Loucy (cell line): Measurements from ENCODE around the gene PROC.

Experiments used
- H2AFZ ChIP-seq: fragments of 200-600 bp; sonication (generic); 2 replicates; pipeline ENCODE4 v1.6.0; 2016; ENCODE audit warnings: antibody characterized with exemption, mild to moderate bottlenecking, low read length, moderate library complexity
- H3F3A ChIP-seq: fragments of 200-600 bp; 2 replicates; pipeline ENCODE4 v1.6.0; 2016; ENCODE audit warnings: antibody characterized with exemption, low read depth, mild to moderate bottlenecking
- H3K27me3 ChIP-seq: fragments of 200-600 bp; sonication (generic); 2 replicates; pipeline ENCODE4 v1.6.1; 2014; ENCODE audit warnings: low read length, mild to moderate bottlenecking; ENCODE audit not compliant: insufficient read depth, poor library complexity, severe bottlenecking
- H3K36me3 ChIP-seq: fragments of 200-600 bp; sonication (generic); 2 replicates; pipeline ENCODE4 v1.6.1; 2016; ENCODE audit warnings: low read length; ENCODE audit not compliant: insufficient read depth
- H3K4me1 ChIP-seq: fragments of 200-600 bp; sonication (generic); 2 replicates; pipeline ENCODE4 v1.5.1; 2014; ENCODE audit warnings: low read length, mild to moderate bottlenecking; ENCODE audit not compliant: insufficient read depth, poor library complexity, severe bottlenecking
- H3K4me2 ChIP-seq: fragments of 200-600 bp; sonication (generic); 2 replicates; pipeline ENCODE4 v1.6.0; 2014; ENCODE audit warnings: antibody characterized with exemption, low read length, low read depth, mild to moderate bottlenecking; ENCODE audit not compliant: poor library complexity, severe bottlenecking
- H3K4me3 ChIP-seq: fragments of 200-600 bp; sonication (generic); 2 replicates; pipeline ENCODE4 v1.5.1; 2014; ENCODE audit warnings: low read length, mild to moderate bottlenecking, mixed read lengths; ENCODE audit not compliant: poor library complexity, severe bottlenecking
- H3K79me2 ChIP-seq: fragments of 200-600 bp; sonication (generic); 2 replicates; pipeline ENCODE4 v1.6.1; 2014; ENCODE audit warnings: low read length; ENCODE audit not compliant: insufficient read depth
- H3K9ac ChIP-seq: fragments of 200-600 bp; sonication (generic); 2 replicates; pipeline ENCODE4 v1.6.0; 2014; ENCODE audit warnings: mild to moderate bottlenecking, low read depth, low read length, moderate library complexity; ENCODE audit not compliant: poor library complexity, severe bottlenecking
- H3K9me2 ChIP-seq: fragments of 200-600 bp; sonication (generic); replicated peaks from 2 replicates; pipeline ENCODE4 v1.6.1; 2016; ENCODE audit warnings: low read depth, low read length, mixed read lengths
- H3K9me3 ChIP-seq: fragments of 200-600 bp; sonication (generic); 2 replicates; pipeline ENCODE4 v1.6.1; 2014; ENCODE audit warnings: mild to moderate bottlenecking, antibody characterized with exemption, low read length, low read depth; ENCODE audit not compliant: insufficient read depth
- H4K20me1 ChIP-seq: fragments of 200-600 bp; sonication (generic); 2 replicates; pipeline ENCODE4 v1.6.0; 2014; ENCODE audit warnings: antibody characterized with exemption, low read length, mild to moderate bottlenecking; ENCODE audit not compliant: insufficient read depth, poor library complexity, severe bottlenecking
- EZH2phosphoT487 ChIP-seq: fragments of 200-600 bp; IDR thresholded peaks from 2 replicates; pipeline ENCODE4 v1.6.1; 2018; ENCODE audit warnings: antibody characterized with exemption, mild to moderate bottlenecking, moderate library complexity, borderline replicate concordance
- TF ChIP-seq, protein P1 (sequence below): fragments of 200-600 bp; sonication (generic); conservative IDR thresholded peaks from 2 replicates; pipeline ENCODE4 v1.5.1; 2014; ENCODE audit warnings: mild to moderate bottlenecking, antibody characterized with exemption, low read length

PROC gene

DNA sequence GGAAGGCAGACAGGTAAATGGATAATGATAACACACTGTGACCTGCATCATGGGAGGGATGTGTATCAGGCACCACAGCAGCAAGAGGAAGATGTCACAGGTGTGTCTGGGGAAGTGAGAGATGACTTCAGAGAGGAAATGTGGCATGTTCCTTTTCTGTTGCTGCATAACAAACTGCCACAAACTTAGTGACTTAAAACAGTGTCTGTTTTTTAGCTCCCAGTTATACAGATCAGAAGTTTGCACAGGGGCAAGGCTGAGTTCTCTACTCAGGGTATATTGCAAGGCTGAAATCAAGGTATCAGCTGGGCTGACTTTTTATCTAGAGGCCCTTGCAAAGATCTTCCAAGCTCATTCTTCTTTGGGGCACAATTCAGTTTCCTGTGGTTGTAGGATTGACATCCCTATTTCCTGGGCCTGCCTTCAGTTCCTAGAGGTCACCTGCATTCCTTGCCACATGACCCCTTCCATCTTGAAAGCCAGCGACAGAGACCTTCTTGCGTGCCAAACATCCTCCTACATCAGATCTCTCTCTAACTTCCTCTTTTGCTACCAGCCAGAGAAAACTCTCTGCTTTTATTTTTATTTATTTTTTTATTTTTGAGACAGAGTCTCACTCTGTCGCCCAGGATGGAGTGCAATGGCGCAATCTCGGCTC lies 28.3 kb upstream of the PROC start:
- Histone ChIP-seq H3K9me3 (no peaks in the 10 kb centered on the region), H2AFZ (no peak overlapping the region), H4K20me1 (peaks cover 22% of the 10 kb centered on the region), H3K79me2 (peaks cover 22% of the 10 kb centered on the region), H3K4me2 (peak overlapping the region; percentile 99), H3K9ac (no peak overlapping the region), H3F3A (peaks cover 3% of the 10 kb centered on the region; the same call in 1 of the 2 replicates), H3K36me3 (no peaks in the 10 kb centered on the region), H3K27me3 (peaks cover 3% of the 10 kb centered on the region), H3K9me2 (no peaks in the 10 kb centered on the region), H3K4me1 (peaks cover 43% of the 10 kb centered on the region), H3K4me3 (no peak overlapping the region)
- no peak for TF ChIP-seq EZH2phosphoT487
- TF ChIP-seq, protein P1, sequence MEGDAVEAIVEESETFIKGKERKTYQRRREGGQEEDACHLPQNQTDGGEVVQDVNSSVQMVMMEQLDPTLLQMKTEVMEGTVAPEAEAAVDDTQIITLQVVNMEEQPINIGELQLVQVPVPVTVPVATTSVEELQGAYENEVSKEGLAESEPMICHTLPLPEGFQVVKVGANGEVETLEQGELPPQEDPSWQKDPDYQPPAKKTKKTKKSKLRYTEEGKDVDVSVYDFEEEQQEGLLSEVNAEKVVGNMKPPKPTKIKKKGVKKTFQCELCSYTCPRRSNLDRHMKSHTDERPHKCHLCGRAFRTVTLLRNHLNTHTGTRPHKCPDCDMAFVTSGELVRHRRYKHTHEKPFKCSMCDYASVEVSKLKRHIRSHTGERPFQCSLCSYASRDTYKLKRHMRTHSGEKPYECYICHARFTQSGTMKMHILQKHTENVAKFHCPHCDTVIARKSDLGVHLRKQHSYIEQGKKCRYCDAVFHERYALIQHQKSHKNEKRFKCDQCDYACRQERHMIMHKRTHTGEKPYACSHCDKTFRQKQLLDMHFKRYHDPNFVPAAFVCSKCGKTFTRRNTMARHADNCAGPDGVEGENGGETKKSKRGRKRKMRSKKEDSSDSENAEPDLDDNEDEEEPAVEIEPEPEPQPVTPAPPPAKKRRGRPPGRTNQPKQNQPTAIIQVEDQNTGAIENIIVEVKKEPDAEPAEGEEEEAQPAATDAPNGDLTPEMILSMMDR = no peak

DNA sequence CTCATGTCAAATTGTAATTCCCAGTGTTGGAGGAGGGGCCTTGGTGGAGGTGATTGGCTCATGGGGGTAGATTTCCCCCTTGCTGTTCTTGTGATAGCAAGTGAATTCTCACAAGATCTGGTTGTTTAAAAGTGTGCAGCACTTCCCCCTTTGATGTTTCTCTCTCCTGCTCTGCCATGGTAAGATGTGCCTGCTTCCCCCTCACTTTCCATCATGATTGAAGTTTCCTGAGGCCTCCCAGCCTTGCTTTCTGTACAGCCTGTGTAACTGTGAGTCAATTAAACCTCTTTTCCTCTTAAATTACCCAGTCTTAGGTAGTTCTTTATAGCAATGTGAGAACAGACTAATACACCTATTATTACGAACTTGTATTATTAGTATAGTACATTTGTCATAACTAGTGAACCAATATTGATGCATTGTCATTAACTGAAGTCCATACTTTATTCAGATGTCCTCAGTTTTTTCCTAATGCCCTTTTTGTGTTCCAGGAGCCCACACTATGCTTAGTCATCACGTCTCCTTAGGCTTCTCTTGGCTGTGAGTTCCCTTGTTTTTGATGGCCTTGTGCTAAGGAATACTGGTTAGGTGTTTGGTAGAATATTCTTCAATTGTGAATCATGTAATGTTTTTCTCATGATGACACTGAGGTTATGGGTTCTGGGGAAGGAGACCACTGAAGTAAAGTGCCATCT lies 25.9 kb upstream of the PROC start:
- Histone ChIP-seq H3K4me2 (no peak overlapping the region), H4K20me1 (no peaks in the 10 kb centered on the region), H3K9ac (no peak overlapping the region), H3K27me3 (peaks cover 3% of the 10 kb centered on the region), H3K4me1 (peaks cover 25% of the 10 kb centered on the region), H3F3A (peaks cover 3% of the 10 kb centered on the region; the same call in 1 of the 2 replicates), H2AFZ (no peak overlapping the region), H3K36me3 (no peaks in the 10 kb centered on the region), H3K9me3 (no peaks in the 10 kb centered on the region), H3K4me3 (no peak overlapping the region), H3K9me2 (no peaks in the 10 kb centered on the region), H3K79me2 (no peaks in the 10 kb centered on the region; the same call in 1 of the 2 replicates)
- TF ChIP-seq EZH2phosphoT487 = no peak

DNA sequence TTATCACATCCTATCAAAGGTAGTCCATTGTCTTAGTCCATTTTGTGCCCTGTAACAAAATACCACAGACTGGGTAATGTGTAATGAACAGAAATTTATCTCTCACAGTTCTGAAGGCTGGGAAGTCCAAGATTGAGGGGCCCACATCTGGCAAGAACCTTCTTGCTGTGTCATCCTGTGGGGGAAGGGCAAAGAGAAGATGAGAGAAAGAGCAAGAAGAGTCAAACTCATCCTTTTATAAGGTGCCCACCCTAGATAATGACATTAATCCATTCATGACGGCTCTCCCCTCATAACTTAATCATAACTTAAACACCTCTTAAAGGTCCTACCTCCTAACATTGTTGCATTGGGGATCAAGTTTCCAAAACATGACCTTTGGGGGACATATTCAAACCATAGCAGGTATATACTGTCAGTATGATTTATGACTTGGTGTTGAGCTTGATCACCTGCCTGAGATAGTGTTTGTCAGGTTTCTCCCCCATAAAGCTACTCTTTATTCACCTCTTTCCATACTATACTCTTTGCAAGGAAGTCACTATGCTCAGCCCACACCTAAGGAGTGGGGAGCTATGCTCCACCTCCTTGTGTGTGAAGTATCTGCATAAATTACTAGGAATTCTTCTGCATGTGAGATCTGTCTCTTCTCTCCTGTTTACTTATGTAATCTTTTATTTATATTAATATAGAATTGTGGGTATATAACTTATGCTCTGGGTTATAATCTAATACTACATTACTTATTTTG lies 25.2 kb upstream of the PROC start:
- H3K9me2 ChIP-seq = no peaks in the 10 kb centered on the region
- H3K4me2 ChIP-seq = no peak overlapping the region
- H3K27me3 ChIP-seq = no peaks in the 10 kb centered on the region
- H3K4me3 ChIP-seq = no peak overlapping the region
- no peaks in the 10 kb centered on the region for H3F3A ChIP-seq
- TF ChIP-seq, protein P1 = no peak
- TF ChIP-seq EZH2phosphoT487 = no peak
- H3K9me3 ChIP-seq = no peaks in the 10 kb centered on the region
- no peaks in the 10 kb centered on the region for H3K79me2 ChIP-seq
- H3K9ac ChIP-seq = no peak overlapping the region
- H3K4me1 ChIP-seq = peaks cover 25% of the 10 kb centered on the region
- H4K20me1 ChIP-seq = no peaks in the 10 kb centered on the region
- no peak overlapping the region for H2AFZ ChIP-seq
- H3K36me3 ChIP-seq = no peaks in the 10 kb centered on the region
